ENCODE measurements around the gene MYO18A.

DNA sequence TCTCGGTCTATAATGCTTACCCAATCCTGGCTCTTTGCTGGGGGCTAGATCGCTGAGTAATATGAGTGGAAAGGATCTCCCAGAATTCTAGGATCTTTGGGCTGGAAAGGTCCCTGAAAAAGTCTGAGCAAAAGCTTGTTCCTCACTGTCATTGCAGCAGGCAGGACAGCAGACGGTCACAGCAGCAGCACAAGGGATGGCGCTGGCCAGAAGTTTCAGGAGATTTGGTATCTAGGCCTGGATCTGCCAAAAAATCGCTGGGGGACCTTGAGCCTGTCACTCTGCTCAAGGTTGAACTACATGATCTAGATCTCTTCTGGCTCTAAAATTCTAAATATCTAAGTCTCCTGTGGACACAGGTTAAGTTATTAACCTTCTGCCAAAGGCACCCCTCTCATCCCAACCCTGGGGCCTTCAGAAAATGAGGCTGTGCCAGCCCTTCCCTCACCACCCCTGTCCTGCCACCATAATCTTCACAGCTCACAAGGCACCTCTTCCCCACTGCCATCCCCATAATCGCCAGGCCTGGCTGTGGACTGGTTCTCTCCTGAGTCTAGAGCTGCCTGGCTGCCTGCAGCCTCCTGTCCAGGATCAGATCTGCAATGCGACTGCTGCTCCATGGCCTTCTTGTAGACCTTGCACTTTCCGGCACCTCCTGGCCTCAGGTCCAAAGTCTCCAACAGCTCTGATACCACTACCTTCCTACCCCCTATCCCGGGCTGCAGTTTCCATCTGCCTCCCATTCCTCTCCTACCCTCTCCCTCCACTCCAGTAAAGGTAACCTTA is 10.2 kb downstream of the MYO18A start:
- TF ChIP-seq GATA2 (IDR thresholded peaks at IDR 0.05; ENCODE audit: low read depth, low read length) (no peak), GATA3 (IDR thresholded peaks at IDR 0.05; ENCODE audit: low read depth, low read length) (no peak)

All from SH-SY5Y (cell line).